ENCODE data around the gene VPS26A.

VPS26A gene

DNA sequence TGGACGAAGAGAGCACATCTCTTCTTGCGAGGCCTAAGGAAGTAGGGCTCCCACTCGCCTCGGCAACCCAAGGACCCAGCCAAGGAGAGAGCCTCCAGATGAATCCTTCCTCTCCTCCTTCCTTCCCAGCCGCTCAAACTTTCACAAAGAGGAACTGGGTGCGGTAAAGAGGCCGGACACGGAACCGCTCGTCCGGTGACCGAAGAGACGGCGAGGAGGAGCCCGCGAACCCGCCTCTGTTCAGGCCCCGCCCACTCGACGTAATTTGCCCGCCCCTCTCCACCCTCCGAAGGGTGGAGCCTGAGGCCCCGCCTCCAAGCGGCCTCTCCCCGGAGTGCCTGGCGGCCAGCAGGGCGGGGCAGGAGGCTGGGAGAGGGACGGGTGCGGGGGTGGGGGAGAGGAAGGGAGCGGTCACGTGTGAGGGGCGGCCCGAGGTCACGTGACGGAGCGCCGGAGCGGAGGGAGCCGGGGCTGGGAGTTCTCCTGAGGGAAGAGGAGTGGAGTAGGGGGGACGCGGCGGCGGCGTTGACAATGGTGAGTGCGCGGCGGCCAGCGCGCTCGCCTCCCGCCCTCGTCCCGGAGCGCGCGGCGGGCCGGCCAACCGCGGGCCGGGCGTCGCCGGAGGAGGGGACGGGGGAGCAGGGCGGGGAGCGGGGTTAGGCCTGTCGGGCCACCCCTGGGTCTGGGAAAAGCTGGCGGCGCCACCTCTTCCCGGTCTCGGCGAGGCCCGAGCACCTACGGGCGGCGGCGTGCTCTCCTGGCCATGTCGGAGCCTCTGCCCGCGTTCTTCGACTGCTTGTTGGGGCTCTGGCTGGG is at the start of gene VPS26A:
VPS26A (plus strand) TSS at position 432 of the 816 bp plus-strand sequence; CDS start at position 532, 100 bp downstream.
- DNase-seq = peak; percentile 99

DNA sequence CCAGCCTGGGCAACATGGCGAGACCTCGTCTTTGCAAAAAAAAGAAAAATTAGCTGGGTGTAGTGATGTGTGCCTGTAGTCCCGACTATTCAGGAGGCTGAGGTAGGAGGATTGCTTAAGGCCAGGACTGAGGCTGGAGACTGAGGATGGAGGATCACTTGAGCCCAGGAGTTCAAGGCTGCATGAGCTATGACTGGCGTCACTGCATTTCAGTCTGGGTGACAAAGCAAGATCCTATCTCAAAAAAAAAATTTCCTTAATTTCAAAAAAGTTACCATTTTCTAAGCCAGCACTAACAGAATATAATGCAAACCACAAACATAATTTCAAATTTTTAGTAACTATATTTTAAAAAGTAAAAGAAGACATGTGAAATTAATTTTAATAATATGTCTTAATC is 49.4 kb upstream of the VPS26A start:
- DNase-seq = no peak

DNA sequence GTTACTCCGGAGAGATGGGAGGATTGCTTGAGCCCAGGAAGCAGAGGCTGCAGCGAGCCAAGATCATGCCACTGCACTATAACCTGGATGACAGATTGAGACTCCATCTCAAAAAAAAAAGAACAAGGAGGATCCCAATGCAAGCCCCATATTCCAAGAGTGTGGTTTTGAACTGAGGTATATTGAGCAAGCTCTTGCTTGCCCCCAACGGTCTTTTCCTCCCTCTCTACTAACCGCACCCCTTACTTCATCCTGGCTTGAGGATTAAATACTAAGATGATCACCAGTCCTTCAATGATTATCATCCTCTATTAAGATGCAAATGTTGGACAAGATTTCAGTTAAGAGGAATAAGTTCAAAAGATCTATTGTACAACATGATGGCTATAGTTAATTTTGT is 48.5 kb upstream of the VPS26A start:
- DNase-seq = no peak

DNA sequence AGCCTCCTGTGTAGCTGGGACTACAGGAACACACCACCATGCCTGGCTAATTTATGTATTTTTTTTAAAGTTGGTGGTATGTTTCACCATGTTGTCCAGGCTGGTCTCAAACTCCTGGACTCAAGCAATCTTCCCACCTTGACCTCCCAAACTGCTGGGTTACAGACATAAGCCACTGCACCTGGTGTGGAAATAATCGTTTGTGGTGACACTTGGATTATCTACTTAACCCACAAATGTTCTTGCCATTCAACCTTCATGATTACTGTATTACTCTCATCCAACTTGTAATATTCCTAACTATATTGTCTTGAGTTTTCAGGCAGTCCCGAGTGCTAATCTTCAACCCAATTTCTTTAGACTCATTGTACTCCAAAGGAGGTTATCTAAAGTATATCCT is 45.7 kb upstream of the VPS26A start:
- no peak for DNase-seq

DNA sequence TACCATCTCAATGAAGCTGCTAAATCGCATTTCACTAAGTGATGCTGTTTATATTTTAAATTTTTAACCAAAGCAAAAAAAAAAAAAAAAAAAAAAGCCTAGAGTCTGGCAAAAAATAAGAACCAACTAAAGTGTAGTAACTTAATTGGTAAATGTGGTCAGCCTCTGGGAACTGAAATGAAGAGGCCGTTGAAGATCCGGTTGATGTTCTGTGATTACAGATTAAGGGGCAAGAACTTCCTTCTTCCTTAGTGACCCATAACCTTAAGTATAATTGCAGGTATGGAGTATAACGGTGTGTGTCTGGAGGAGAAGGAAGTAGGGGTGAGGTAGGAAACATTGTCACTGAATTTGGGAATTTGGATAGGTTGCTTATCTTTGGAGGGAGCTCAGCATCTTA is 43.8 kb upstream of the VPS26A start:
- DNase-seq = no peak

DNA sequence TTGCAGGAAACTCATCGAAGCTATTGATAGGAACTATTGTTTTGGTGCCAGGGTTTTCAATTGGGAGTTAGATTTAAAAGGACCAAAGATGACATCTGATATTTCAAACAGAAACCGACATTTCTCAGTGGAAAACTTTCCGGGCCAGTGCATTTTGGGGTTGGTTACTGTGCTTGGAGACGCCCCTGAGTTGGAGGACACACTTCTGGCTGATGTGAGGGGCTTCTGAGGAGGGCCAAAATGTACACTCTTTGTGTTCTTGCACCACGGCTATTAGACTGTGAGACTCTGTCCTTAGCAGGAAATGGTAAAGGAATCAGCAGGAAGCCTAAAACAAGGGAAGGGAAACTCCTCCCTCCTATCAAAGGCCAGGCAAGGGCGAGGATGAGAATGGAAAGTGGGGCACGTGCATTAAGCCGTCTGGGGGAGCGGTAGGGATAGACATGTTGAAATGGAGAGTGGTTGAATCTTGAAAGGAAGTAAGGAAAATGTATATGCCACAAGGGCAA is 37.9 kb upstream of the VPS26A start:
- DNase-seq = no peak

DNA sequence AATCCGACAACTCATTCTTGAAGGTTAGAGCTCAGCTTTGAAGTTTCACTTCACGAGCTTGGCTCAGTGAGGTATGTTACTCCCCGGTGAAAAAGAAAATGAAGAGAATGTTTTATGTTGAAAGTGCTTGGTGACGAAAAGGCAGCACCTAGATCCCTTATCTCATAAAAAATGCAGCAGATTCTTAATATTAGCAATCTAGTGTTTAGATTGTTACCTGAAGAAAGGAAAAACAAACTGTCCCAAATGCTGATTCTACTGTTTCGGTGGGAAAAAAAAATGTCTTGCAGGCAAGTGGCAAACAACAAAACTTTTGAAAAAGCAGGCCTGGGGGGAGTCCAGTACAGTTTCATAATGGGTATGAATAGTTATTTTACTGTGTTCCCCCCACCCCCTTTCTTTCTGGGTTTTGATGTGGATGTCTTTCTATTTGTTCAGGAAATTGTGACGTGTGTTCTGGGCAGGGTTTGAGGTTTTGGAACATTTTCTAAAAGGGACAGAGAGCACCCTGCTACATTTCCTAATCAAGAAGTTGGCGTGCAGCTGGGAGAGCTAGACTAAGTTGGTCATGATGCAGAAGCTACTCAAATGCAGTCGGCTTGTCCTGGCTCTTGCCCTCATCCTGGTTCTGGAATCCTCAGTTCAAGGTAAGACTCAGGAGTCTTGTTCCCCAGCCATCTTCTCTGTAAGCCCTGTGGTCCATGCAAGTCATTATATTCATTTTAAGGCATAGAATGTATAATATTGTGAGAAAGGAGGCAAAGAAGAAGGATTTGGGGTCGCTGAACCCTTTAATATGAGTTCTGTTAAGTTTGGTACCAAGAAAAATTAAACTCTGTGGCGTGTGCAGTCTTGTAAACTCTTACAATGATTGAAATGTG is 36.1 kb upstream of the VPS26A start, which contains the start of gene SRGN:
SRGN (plus strand) TSS at position 514 of the 881 bp plus-strand sequence; CDS start at position 569, 55 bp downstream.
- DNase-seq = peak; percentile 95

DNA sequence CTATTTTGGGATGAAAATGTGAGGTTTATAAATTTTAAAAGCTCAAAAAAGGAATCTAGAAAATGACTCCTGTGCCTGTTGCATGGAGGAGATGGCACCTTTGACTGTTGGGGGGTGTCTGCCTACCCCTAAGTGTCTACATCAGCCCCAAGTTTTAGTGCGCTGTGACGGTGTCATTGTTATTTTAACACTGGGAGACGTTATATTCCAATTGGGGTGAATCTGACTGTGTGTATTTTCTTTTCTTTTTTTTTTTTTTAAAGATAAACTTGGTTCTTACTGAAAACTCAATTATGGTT is 35.6 kb upstream of the VPS26A start:
- DNase-seq = peak; percentile 34

DNA sequence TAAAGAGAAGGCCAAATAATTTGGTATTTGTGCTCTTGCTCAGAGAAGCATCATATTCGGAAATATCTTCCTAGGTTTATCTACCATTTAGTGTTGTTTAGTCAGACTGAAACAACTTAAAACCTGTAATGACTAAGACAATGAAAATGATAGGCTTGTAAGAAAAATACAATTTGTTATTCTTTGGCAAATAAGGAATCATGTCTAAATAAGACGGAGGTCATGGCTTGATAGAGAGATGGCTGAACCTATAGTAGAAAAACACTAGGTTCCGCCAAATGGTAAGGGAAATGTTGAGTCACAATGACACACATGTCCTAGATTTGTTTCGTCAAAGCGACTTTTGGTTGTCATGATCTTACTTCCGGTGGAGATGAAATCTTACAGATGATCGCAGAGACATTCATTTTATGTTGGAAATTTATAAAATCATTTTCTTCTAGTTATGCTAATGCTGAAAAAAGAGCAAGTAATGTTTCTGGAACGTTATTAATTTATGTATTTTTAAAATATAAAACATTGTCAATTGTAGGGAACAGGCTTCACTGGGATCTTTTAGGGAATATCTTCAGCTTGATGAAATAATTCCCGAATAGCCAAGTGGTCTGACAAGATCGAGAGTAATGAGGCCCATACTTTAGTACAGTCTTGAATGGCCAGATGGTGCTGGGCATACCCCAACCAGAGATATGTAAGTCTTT is 35.0 kb upstream of the VPS26A start:
- peak; percentile 89 for DNase-seq

DNA sequence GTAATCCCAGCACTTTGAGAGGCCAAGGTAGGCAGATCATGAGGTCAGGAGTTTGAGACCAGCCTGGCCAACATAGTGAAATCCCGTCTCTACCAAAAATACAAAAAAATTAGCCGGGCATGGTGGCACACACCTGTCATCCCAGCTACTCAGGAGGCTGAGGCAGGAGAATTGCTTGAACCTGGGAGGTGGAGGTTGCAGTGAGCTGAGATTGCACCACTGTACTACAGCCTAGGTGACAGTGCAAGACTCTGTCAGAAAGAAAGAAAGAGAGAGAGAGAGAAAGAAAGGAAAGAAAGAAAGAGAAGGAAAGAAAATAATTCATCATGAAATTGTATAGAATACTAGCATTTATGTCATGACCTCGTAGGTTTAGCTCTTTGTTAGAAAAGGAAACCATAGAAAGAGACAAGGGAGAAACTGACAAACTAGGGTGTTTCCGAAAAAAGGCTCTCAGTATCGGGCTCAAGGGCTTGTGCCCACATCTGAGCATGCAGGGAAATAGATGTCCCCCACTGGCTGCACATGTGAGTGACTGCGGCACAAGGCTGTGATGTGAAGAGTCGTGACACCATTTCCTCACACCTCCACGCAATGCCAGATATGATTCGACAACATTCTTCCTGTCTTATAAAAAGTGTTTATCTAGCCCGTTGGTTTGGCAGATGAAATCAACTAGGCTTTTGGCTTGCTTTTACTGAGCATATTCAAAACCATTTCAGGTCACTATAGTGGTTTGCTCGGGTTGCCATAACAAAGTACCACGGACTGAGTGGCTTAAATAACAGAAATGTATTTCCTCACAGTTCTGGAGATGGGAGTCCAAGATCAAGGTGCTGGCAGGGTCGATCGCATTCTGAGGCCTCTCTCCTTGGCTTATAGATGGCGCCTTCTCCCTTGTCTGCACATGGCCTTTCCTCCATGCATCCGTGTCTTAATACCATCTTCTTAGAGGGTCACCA is 34.1 kb upstream of the VPS26A start:
- DNase-seq = peak; percentile 91

DNA sequence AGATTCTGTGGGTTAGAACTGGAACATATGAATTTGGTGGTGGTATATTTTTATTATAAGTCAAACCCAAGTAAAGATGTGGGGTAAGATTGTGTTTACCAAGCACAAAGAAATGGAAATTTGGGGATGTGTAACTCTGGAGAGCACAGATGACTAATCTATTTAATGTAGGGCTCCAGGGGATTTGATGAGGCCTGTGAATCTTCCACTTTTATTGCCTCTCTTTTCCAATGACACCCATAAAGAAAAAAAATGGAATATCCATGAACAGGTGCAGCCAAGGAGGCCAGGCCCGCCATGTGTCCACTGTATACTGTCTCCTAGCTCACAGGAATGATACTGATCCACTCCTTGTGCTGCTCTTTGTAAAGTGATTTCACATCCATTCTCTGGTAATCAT is 33.3 kb upstream of the VPS26A start:
- DNase-seq = no peak

DNA sequence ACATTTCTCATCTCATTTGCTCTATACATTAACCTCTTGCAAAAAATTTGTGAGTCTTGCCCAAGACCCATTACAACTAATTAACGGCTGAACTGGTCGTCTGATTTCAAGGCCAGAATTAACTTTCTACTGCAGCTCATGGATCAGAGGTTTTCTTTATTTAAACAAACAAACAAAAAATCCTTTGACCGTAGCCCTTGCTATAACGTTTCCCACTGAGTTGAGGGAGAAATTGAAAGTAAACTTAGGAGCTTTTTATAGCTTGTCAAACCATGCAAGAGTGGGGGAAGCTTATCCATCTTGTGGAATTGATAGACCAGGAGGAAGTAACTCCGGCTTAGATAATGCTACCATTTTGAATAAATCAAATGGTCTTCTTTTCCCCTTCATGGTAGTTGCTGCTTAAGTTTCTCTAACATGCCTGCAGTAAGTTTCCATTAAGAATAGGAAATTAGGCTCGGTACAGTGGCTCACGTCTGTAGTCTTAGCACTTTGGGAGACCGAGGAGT is 32.8 kb upstream of the VPS26A start:
- peak; percentile 13 for DNase-seq

DNA sequence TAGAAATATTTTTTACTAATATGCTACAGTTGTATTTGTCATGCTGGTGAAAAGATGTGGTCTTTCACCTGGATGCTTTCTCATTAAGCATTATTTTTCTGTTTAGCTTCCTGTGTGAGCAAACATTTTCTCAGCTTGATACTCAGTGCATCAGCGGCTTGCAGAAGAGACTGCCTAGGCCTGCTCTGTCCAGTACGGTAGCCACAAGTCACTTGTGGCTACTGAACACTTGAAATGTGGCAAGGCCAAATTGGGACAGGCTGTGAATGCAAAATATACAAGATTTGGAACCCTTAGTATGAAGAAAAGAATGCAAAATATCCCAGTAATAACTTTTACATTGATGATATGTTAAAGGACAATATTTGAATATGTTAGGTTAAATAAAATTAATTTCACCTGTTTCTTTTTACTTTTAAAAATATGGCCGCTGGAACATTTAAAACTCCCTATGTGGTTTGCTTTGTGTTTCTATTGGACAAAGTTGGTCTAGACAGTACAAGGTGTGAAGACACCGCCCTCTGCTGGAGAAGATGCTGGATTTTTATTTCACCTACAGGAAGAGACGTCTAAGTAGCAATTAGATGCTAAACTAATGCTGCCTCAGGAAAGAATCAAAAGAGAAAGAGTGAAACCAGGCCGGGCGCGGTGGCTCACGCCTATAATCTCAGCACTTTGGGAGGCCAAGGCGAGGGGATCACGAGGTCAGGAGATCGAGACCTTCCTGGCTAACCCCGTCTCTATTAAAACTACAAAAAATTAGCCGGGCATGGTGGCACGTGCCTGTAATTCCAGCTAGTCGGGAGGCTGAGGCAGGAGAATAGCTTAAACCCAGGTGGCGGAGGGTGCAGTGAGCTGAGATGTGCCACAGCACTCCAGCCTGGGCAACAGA is 30.8 kb upstream of the VPS26A start:
- peak; percentile 93 for DNase-seq

DNA sequence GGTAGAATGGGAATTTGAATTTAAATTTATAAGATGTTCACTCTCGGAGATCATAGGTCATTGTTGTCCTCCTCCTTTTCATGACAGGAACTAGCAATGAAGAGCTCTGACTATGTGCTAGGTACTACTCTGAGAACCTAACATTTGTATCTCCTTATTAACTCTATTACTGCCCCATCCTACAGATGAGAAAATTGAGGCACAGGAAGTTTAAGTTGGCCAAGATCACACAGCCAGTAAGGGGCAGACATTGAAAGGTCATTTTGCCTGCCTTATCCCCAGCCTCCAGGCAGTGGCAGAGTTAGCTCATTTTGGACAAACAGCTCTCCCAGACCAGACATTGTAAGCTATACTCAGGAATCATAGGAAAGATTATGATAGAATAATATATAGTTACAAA is 30.0 kb upstream of the VPS26A start:
- no peak for DNase-seq

DNA sequence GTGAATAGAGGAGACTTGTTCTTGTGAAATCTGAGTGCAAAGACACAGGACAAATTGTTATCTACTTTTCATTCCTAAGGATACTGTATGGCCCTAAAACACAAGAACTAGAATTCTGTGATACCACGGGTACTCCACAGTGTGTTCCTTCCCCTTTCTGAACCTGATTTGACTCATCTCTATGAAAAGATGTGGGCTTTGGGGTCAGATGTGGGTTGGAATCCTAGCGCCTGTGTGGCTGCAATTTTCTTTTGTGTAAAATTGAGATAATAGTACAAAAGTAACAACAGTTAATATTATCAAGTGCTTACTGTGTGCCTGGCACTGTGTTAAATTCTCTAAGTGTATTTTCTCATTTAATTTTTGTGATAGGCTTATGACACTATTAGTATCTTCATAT is 27.9 kb upstream of the VPS26A start:
- DNase-seq = no peak

DNA sequence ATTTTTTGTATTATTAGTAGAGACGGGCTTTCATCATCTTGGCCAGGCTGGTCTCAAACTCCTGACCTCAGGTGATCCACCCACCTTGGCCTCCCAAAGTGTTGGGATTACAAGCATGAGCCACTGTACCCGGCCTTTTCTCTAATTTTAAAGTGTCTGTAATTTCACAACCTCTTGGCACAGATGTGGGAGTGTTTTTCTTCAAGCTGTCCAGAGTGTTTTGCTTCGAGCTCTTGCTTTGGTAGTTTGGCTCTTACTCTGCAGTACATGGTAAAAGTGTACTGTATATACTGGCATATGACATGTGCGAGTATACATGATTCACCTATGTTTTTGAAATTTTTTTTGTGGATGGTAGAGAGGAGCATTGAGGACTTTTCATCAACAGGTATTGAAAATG is 26.2 kb upstream of the VPS26A start:
- no peak for DNase-seq

DNA sequence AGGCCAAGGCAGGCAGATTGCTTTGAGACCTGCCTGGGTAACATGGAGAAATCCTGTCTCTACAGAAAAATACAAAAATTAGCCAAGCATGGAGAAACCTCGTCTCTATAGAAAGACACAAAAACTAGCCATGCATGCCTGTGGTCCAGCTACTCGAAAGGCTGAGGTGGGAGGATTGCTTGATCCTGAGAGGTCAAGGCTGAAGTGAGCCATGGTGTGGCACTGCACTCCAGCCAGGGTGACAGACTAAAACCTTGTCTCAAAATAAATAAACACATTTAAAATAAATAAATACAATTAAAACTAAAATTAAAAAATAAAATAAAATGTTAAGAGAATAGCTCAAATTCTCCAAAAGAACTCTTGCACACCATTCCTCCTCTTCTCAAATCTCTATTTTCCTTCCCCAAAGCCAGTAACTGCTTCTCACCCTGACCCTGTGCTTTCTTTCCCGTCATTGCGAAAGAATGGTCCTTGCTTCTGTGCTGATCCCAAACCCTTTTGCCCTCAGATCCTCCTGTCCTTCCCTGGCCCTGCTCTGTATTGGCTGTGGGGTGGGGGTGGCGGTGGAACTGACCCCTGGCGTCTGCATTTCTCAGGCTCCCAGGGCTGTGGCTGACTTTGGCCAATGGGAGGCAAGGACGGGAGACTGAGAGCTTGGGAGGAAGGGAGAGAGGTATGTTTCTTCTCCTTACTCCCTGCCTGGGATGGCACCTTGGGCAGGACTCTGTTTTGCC is 23.7 kb upstream of the VPS26A start:
- DNase-seq = no peak

DNA sequence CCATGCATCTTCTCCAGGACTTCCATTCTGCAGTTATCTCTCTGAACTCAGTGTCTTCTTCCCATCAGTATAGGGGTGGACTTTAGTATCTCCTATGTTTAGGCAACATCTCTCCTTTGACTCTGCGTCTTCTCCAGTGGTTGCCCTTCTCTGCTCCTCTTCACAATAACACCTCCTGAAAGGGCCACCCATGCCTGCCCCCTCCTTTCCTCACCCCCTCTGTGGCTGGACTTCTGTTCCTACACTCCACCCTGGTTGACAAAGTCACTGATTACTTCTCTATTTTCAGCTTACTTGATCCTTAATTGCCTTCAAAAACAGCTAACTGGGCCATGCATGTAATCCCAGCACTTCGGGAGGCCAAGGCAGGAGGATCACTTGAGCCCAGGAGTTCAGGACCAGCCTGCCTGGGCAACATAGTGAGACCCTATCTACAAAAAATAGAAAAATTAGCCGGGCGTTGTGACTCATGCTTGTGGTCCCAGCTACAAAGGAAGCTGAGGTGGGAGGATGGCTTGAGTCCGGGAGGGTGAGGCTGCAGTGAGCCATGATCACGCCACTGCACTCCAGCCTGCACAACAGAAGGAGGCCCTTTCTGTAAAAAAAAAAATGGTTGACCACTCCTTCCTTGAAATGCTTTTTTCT is 22.4 kb upstream of the VPS26A start:
- DNase-seq = peak; percentile 57

DNA sequence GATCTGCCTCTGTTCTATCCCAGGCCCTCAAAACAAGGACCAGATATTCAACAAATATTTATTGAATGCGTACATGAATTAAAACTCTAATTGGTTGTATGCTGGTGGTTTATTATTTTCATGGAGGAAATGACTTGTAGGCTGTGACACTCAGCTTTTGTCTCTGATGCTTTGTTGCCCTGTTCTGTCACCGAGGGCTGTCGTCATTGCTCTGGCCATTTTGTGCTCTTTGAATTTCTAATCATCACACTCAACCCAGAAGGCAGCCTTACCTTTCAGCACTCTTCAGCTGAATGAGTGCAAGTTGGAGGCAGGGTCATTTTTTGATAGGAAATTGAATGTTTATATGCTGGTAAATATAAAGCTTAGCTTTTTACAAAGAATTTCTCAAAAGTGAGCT is 21.5 kb upstream of the VPS26A start:
- DNase-seq = no peak

Measured in activated CD4-positive, alpha-beta T cell treated with anti-CD3 and anti-CD28 coated beads, Interleukin-2, Interleukin-6, amounts not matched to agents 100 ng/mL and 50 ng/mL, durations not matched to agents 16 hours and 8 hours (primary cell).